GM23338 (cell line): ENCODE results near the gene TAOK1.

ENCODE experiments used
- CREB1 ChIP-seq: fragments of 250-450 bp; sonication (Bioruptor Pico); IDR thresholded peaks from 2 replicates; pipeline ENCODE4 v1.5.0; 2020; ENCODE audit warnings: low read depth, mild to moderate bottlenecking, moderate library complexity
- EZH2 ChIP-seq: fragments of 200-600 bp; sonication (generic); IDR thresholded peaks from one replicate; pipeline ENCODE4 v1.8.0; 2017; ENCODE audit warnings: antibody characterized with exemption, mild to moderate bottlenecking, low read depth; ENCODE audit not compliant: unreplicated experiment
- EZH2phosphoT487 ChIP-seq: fragments of 200-600 bp; sonication (generic); IDR thresholded peaks from one replicate; pipeline ENCODE4 v1.8.1; 2018; ENCODE audit warnings: antibody characterized with exemption; ENCODE audit not compliant: unreplicated experiment
- JUNB ChIP-seq: IDR thresholded peaks from one replicate; pipeline ENCODE4 v1.6.1; 2016; ENCODE audit warnings: antibody characterized with exemption; ENCODE audit not compliant: unreplicated experiment
- POLR2AphosphoS5 ChIP-seq: IDR thresholded peaks from 2 replicates; pipeline ENCODE4 v1.6.1; 2016; ENCODE audit warnings: antibody characterized with exemption, low read depth
- STAT1 ChIP-seq: IDR thresholded peaks from one replicate; pipeline ENCODE4 v1.6.1; 2016; ENCODE audit warnings: antibody characterized with exemption; ENCODE audit not compliant: unreplicated experiment
- ZNF114 ChIP-seq: fragments of 250-450 bp; sonication (Bioruptor Pico); IDR thresholded peaks from 2 replicates; pipeline ENCODE4 v1.5.0; 2020; ENCODE audit warnings: mild to moderate bottlenecking, moderate library complexity
- ZNF462 ChIP-seq: fragments of 250-450 bp; sonication (Bioruptor Pico); IDR thresholded peaks from 2 replicates; pipeline ENCODE4 v1.5.0; 2020; ENCODE audit warnings: mild to moderate bottlenecking, moderate library complexity
- TF ChIP-seq, protein P1 (sequence below), 2 experiments: fragments of 200-600 bp in 1 of 2; sonication (generic) in 1 of 2; conservative IDR thresholded peaks; 2 replicates each; pipeline versions ENCODE4 v1.5.1 to v1.6.1; 2016 to 2017; ENCODE audit warnings: antibody characterized with exemption in 2 of 2, low read depth in 2 of 2, mild to moderate bottlenecking in 2 of 2, moderate library complexity in 1 of 2
- TF ChIP-seq, protein P2 (sequence below): IDR thresholded peaks from one replicate; pipeline ENCODE4 v1.6.1; 2018; ENCODE audit warnings: antibody characterized with exemption; ENCODE audit not compliant: unreplicated experiment

DNA sequence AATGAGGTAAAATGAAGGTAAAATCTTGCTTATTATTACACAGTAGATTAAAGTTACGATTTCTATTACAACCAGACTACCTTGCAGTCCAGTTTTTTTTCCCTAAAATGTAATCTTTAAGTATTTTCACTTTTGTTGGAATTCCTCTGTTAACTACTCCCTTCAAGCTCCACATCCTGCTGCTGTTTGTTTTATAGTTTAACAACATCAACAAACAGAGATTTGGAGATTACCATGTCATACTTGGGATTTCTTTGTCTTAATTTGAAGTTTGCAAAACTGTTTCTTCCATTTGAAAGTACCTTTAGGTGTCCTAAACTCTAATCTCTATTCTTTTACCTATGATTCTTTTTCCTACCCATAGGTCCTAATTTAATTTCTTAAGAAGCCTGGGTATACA is 93.3 kb downstream of the TAOK1 start:
- TF ChIP-seq EZH2phosphoT487 (no peak), JUNB (no peak), EZH2 (no peak), CREB1 (CRISPR knock-in tag) (no peak), POLR2AphosphoS5 (no peak), ZNF462 (CRISPR knock-in tag) (no peak), ZNF114 (CRISPR knock-in tag) (no peak), STAT1 (no peak)
- TF ChIP-seq, protein P1, sequence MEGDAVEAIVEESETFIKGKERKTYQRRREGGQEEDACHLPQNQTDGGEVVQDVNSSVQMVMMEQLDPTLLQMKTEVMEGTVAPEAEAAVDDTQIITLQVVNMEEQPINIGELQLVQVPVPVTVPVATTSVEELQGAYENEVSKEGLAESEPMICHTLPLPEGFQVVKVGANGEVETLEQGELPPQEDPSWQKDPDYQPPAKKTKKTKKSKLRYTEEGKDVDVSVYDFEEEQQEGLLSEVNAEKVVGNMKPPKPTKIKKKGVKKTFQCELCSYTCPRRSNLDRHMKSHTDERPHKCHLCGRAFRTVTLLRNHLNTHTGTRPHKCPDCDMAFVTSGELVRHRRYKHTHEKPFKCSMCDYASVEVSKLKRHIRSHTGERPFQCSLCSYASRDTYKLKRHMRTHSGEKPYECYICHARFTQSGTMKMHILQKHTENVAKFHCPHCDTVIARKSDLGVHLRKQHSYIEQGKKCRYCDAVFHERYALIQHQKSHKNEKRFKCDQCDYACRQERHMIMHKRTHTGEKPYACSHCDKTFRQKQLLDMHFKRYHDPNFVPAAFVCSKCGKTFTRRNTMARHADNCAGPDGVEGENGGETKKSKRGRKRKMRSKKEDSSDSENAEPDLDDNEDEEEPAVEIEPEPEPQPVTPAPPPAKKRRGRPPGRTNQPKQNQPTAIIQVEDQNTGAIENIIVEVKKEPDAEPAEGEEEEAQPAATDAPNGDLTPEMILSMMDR (conservative IDR thresholded peaks at IDR 0.05; ENCODE audit: low read depth in 2 of 2) = no peak
- TF ChIP-seq, protein P2, sequence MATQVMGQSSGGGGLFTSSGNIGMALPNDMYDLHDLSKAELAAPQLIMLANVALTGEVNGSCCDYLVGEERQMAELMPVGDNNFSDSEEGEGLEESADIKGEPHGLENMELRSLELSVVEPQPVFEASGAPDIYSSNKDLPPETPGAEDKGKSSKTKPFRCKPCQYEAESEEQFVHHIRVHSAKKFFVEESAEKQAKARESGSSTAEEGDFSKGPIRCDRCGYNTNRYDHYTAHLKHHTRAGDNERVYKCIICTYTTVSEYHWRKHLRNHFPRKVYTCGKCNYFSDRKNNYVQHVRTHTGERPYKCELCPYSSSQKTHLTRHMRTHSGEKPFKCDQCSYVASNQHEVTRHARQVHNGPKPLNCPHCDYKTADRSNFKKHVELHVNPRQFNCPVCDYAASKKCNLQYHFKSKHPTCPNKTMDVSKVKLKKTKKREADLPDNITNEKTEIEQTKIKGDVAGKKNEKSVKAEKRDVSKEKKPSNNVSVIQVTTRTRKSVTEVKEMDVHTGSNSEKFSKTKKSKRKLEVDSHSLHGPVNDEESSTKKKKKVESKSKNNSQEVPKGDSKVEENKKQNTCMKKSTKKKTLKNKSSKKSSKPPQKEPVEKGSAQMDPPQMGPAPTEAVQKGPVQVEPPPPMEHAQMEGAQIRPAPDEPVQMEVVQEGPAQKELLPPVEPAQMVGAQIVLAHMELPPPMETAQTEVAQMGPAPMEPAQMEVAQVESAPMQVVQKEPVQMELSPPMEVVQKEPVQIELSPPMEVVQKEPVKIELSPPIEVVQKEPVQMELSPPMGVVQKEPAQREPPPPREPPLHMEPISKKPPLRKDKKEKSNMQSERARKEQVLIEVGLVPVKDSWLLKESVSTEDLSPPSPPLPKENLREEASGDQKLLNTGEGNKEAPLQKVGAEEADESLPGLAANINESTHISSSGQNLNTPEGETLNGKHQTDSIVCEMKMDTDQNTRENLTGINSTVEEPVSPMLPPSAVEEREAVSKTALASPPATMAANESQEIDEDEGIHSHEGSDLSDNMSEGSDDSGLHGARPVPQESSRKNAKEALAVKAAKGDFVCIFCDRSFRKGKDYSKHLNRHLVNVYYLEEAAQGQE = no peak
